ENCODE measurements around the gene PSG6. TPM values are rescaled to one million over a fixed set of nuclear protein-coding genes. Genes with fewer than 3 reads are reported as not detected.
"Not testable (repeated sequence)": the region's sequence is repeated elsewhere in the genome, so short reads cannot be mapped to it uniquely, and the experiment has no call there.

Gene PSG6
- total and polyA plus RNA-seq, 2 of the 8 experiments (the other 6 are each of a cell fraction or from before 2014, with no cell fraction given) = not detected

GRCh38 chr19:42952126-42952525 lies 34.4 kb upstream of the PSG6 start:
- CTCF ChIA-PET (ENCODE audit: partially characterized antibody); H3K23ac ChIP-seq (ENCODE audit: insufficient read length); POLR2A ChIA-PET (ENCODE audit: partially characterized antibody); H3K18ac ChIP-seq (ENCODE audit: extremely low read depth, low read length); H3K36me3 ChIP-seq (ENCODE audit: control insufficient read depth in 2 of 4, insufficient read depth in 4 of 4, low read length in 3 of 4); FAIRE-seq; H3K23me2 ChIP-seq (ENCODE audit: low read depth, low read length); H4K8ac ChIP-seq (ENCODE audit: extremely low read depth, insufficient read depth, low read length); H4K20me1 ChIP-seq (replicated peaks in 1 of 2; ENCODE audit: control insufficient read depth in 1 of 2, insufficient read depth in 2 of 2, low read length in 2 of 2); H2AFZ ChIP-seq (ENCODE audit: low read length); H3K79me2 ChIP-seq (ENCODE audit: control insufficient read depth in 1 of 2, insufficient read depth in 2 of 2, low read length in 2 of 2); H3K4me3 ChIP-seq (ENCODE audit: extremely low read depth in 1 of 4, insufficient read depth in 2 of 4, low read depth in 3 of 4, low read length in 4 of 4); H3K14ac ChIP-seq (ENCODE audit: insufficient read length); DNase-seq (ENCODE audit: low read depth in 1 of 2, low spot score in 2 of 2); H3K79me1 ChIP-seq (ENCODE audit: low read depth, low read length); H3K4me2 ChIP-seq (ENCODE audit: insufficient read depth in 1 of 2, low read depth in 2 of 2, low read length in 2 of 2); H4K91ac ChIP-seq (replicated peaks; ENCODE audit: insufficient read length, low read length); H3K27me3 ChIP-seq (replicated peaks in 1 of 4; ENCODE audit: control insufficient read depth in 3 of 4, extremely low read depth in 1 of 4, insufficient read depth in 3 of 4, low read length in 3 of 4); H4K5ac ChIP-seq (ENCODE audit: insufficient read length, low read depth, low read length); H2BK15ac ChIP-seq (ENCODE audit: low read length); H2BK12ac ChIP-seq (ENCODE audit: low read depth, low read length); H3K56ac ChIP-seq (replicated peaks; ENCODE audit: insufficient read length, low read depth, low read length); H2BK5ac ChIP-seq (ENCODE audit: low read depth, low read length); H2BK20ac ChIP-seq (ENCODE audit: low read length); H3K27ac ChIP-seq (ENCODE audit: low read depth, low read length); H3K4me1 ChIP-seq (replicated peaks in 1 of 4; ENCODE audit: control insufficient read depth in 3 of 4, insufficient read depth in 4 of 4, low read length in 3 of 4); H2BK120ac ChIP-seq (replicated peaks; ENCODE audit: low read depth, low read length); H3K9ac ChIP-seq (replicated peaks in 1 of 4; ENCODE audit: extremely low read depth in 1 of 4, low read depth in 3 of 4, low read length in 3 of 4); H3K4ac ChIP-seq (replicated peaks; ENCODE audit: insufficient read length, low read depth, low read length); H2AK5ac ChIP-seq (ENCODE audit: low read depth, low read length): not testable (repeated sequence)
- H3K9me3 ChIP-seq (ENCODE audit: insufficient read depth in 2 of 2, low read depth in 1 of 2, low read length in 1 of 2) = peaks cover 22 to 40% of the 10 kb centered on the region in 2 experiments
- WGBS, 2 experiments (ENCODE audit: extremely low coverage in 1 of 2, insufficient coverage in 1 of 2, insufficient read length in 1 of 2, insufficient replicate concordance in 2 of 2, low coverage in 1 of 2, low lambda C conversion rate in 2 of 2, missing lambda C conversion rate in 1 of 2) = 68% methylated on average over 4 of the region's 4 CpGs; no CpG with 5 or more reads in 1 of the 2 experiments

- H3K56ac ChIP-seq (replicated peaks; ENCODE audit: insufficient read length, low read depth, low read length); FAIRE-seq; H3K9ac ChIP-seq (replicated peaks in 1 of 4; ENCODE audit: extremely low read depth in 1 of 4, low read depth in 3 of 4, low read length in 3 of 4); H2BK12ac ChIP-seq (ENCODE audit: low read depth, low read length); H3K4me3 ChIP-seq (ENCODE audit: extremely low read depth in 1 of 4, insufficient read depth in 2 of 4, low read depth in 3 of 4, low read length in 4 of 4); H4K91ac ChIP-seq (replicated peaks; ENCODE audit: insufficient read length, low read length); H3K27me3 ChIP-seq (replicated peaks in 1 of 4; ENCODE audit: control insufficient read depth in 3 of 4, extremely low read depth in 1 of 4, insufficient read depth in 3 of 4, low read length in 3 of 4); H3K4me2 ChIP-seq (ENCODE audit: insufficient read depth in 1 of 2, low read depth in 2 of 2, low read length in 2 of 2); H3K14ac ChIP-seq (ENCODE audit: insufficient read length); H3K23ac ChIP-seq (ENCODE audit: insufficient read length); H3K79me1 ChIP-seq (ENCODE audit: low read depth, low read length); H3K27ac ChIP-seq (ENCODE audit: low read depth, low read length); H4K8ac ChIP-seq (ENCODE audit: extremely low read depth, insufficient read depth, low read length); H2AFZ ChIP-seq (ENCODE audit: low read length); H2BK5ac ChIP-seq (ENCODE audit: low read depth, low read length); H3K18ac ChIP-seq (ENCODE audit: extremely low read depth, low read length); H3K79me2 ChIP-seq (ENCODE audit: control insufficient read depth in 1 of 2, insufficient read depth in 2 of 2, low read length in 2 of 2); H2BK15ac ChIP-seq (ENCODE audit: low read length); H3K4me1 ChIP-seq (replicated peaks in 1 of 4; ENCODE audit: control insufficient read depth in 3 of 4, insufficient read depth in 4 of 4, low read length in 3 of 4); H3K4ac ChIP-seq (replicated peaks; ENCODE audit: insufficient read length, low read depth, low read length); H2BK20ac ChIP-seq (ENCODE audit: low read length); H3K23me2 ChIP-seq (ENCODE audit: low read depth, low read length); POLR2A ChIA-PET (ENCODE audit: partially characterized antibody); H4K20me1 ChIP-seq (replicated peaks in 1 of 2; ENCODE audit: control insufficient read depth in 1 of 2, insufficient read depth in 2 of 2, low read length in 2 of 2); H4K5ac ChIP-seq (ENCODE audit: insufficient read length, low read depth, low read length); DNase-seq (ENCODE audit: low read depth in 1 of 2, low spot score in 2 of 2); CTCF ChIA-PET (ENCODE audit: partially characterized antibody); H3K36me3 ChIP-seq (ENCODE audit: control insufficient read depth in 2 of 4, insufficient read depth in 4 of 4, low read length in 3 of 4); H2BK120ac ChIP-seq (replicated peaks; ENCODE audit: low read depth, low read length); H2AK5ac ChIP-seq (ENCODE audit: low read depth, low read length): not testable (repeated sequence)
- H3K9me3 ChIP-seq (ENCODE audit: insufficient read depth in 2 of 2, low read depth in 1 of 2, low read length in 1 of 2) = peaks cover 22 to 36% of the 10 kb centered on the region in 2 experiments
- 65% methylated on average over 2 of the region's 2 CpGs; no CpG with 5 or more reads in 1 of the 2 experiments for WGBS, 2 experiments (ENCODE audit: extremely low coverage in 1 of 2, insufficient coverage in 1 of 2, insufficient read length in 1 of 2, insufficient replicate concordance in 2 of 2, low coverage in 1 of 2, low lambda C conversion rate in 2 of 2, missing lambda C conversion rate in 1 of 2)
Measured at GRCh38 chr19:42951476-42951875, 33.8 kb upstream of the PSG6 start.

Measured in H1 (cell line).